GM12891 (cell line): Measurements from ENCODE around the gene COA5.

Experiments used
- PAX5 ChIP-seq: IDR thresholded peaks from 2 replicates; pipeline ENCODE4 v1.6.1; 2011; ENCODE audit warnings: low read length, moderate library complexity, mild to moderate bottlenecking; ENCODE audit not compliant: insufficient read depth, severe bottlenecking
- POLR2A ChIP-seq: IDR thresholded peaks from 2 replicates; pipeline ENCODE4 v1.6.1; 2011; ENCODE audit warnings: low read depth, low read length, control low read depth
- POLR2AphosphoS5 ChIP-seq: IDR thresholded peaks from 2 replicates; pipeline ENCODE4 v1.6.1; 2011; ENCODE audit warnings: low read depth, low read length, control low read depth
- POU2F2 ChIP-seq: IDR thresholded peaks from 2 replicates; pipeline ENCODE4 v1.6.1; 2011; ENCODE audit warnings: low read depth, mild to moderate bottlenecking, control low read depth, low read length, moderate library complexity
- SPI1 ChIP-seq: IDR thresholded peaks from 2 replicates; pipeline ENCODE4 v1.6.1; 2011; ENCODE audit warnings: low read depth, low read length, control low read depth
- TAF1 ChIP-seq: IDR thresholded peaks from 2 replicates; pipeline ENCODE4 v1.6.1; 2011; ENCODE audit warnings: low read depth, low read length, control low read depth

DNA sequence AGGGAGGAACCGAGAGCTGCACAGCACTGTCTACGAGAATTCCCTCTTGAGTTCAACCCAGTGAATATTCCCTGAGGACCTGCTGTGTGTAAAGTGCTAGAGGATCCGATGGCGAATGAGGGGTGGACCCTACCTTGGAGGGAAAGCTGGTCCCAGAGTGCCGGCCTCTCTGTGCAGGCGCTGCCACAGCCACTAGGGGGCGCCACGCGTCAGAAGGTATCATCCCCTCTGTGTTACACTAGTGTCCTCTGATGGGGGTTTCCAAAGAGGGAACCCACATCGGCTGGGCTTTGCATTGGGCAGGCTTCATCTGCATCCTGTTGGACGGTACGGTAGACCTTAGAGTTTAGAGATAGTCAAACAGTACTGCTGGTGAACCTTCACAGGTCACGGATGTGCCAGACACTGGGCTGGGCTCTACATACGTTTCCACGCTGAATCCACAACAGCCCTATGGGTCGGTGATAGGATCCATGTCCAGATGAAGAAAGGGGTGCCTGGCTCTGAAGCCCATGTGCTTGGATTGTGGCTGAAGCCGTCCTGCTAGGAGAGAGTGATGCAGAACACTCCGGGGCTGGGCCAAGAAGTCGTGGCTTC, 39.0 kb downstream of the COA5 start:
- TF ChIP-seq POLR2A (no peak), POLR2AphosphoS5 (no peak), TAF1 (no peak), SPI1 (no peak), PAX5 (no peak), POU2F2 (no peak)
